WERI-Rb-1 (cell line): ENCODE results near the gene THBS2.
"Not testable (repeated sequence)": the region's sequence is repeated elsewhere in the genome, so short reads cannot be mapped to it uniquely, and the experiment has no call there.

Experiments used
- DNase-seq: peaks from one replicate; pipeline ENCODE4 v3.0.0-alpha.2; 2020
- H3K27ac ChIP-seq: fragments of 250-450 bp; sonication (Bioruptor Pico); 2 replicates; pipeline ENCODE4 v1.5.1; 2020; ENCODE audit warnings: mild to moderate bottlenecking, moderate library complexity
- H3K27me3 ChIP-seq: fragments of 250-450 bp; sonication (Bioruptor Pico); 2 replicates; pipeline ENCODE4 v1.5.1; 2021; ENCODE audit warnings: mild to moderate bottlenecking, low read depth, moderate library complexity; ENCODE audit not compliant: insufficient read depth, severe bottlenecking
- H3K36me3 ChIP-seq: fragments of 250-450 bp; sonication (Bioruptor Pico); 2 replicates; pipeline ENCODE4 v1.5.1; 2020; ENCODE audit warnings: mild to moderate bottlenecking, moderate library complexity
- H3K4me3 ChIP-seq: 2 replicates; pipeline ENCODE4 v1.5.1; 2011; ENCODE audit warnings: low read depth, mild to moderate bottlenecking, control low read depth, low read length
- H3K9me3 ChIP-seq: fragments of 250-450 bp; sonication (Bioruptor Pico); 2 replicates; pipeline ENCODE4 v1.5.1; 2021; ENCODE audit warnings: mild to moderate bottlenecking, moderate library complexity; ENCODE audit not compliant: severe bottlenecking
- CTCF ChIP-seq: IDR thresholded peaks from 2 replicates; pipeline ENCODE4 v1.5.1; 2011; ENCODE audit warnings: low read depth, mild to moderate bottlenecking, control low read depth, inconsistent platforms, low read length

The THBS2 gene

GRCh38 chr6:169185011-169185521 lies 68.6 kb downstream of the THBS2 start:
- TF ChIP-seq CTCF = no peak
- Histone ChIP-seq H3K36me3 (no peaks in the 10 kb centered on the region), H3K9me3 (no peaks in the 10 kb centered on the region), H3K4me3 (no peak overlapping the region), H3K27me3 (no peaks in the 10 kb centered on the region), H3K27ac (no peak overlapping the region)
- DNase-seq = no peak

- Histone ChIP-seq H3K36me3 (no peaks in the 10 kb centered on the region), H3K27me3 (no peaks in the 10 kb centered on the region), H3K27ac (no peak overlapping the region), H3K4me3 (no peak overlapping the region), H3K9me3 (no peaks in the 10 kb centered on the region)
- no peak for TF ChIP-seq CTCF
- no peak for DNase-seq
These were observed 69.2 kb downstream of the THBS2 start for GRCh38 chr6:169184419-169184818.

GRCh38 chr6:169183233-169183632 lies 70.4 kb downstream of the THBS2 start:
- no peaks in the 10 kb centered on the region for H3K27me3 ChIP-seq
- no peak overlapping the region for H3K27ac ChIP-seq
- no peaks in the 10 kb centered on the region for H3K36me3 ChIP-seq
- H3K4me3 ChIP-seq = no peak overlapping the region
- TF ChIP-seq CTCF = no peak
- H3K9me3 ChIP-seq = no peaks in the 10 kb centered on the region
- no peak for DNase-seq

GRCh38 chr6:169179831-169180230 lies 73.8 kb downstream of the THBS2 start:
- H3K9me3 ChIP-seq, H3K4me3 ChIP-seq, H3K27ac ChIP-seq, H3K27me3 ChIP-seq, DNase-seq, H3K36me3 ChIP-seq: not testable (repeated sequence)

- no peak for TF ChIP-seq CTCF
- no peaks in the 10 kb centered on the region for H3K36me3 ChIP-seq
- H3K4me3 ChIP-seq = no peak overlapping the region
- no peak overlapping the region for H3K27ac ChIP-seq
- DNase-seq = no peak
- no peaks in the 10 kb centered on the region for H3K27me3 ChIP-seq
- H3K9me3 ChIP-seq = no peaks in the 10 kb centered on the region
These were observed 76.0 kb downstream of the THBS2 start for GRCh38 chr6:169177516-169178166.

GRCh38 chr6:169176361-169176991 lies 77.2 kb downstream of the THBS2 start:
- no peak for DNase-seq
- H3K36me3 ChIP-seq = no peaks in the 10 kb centered on the region
- H3K9me3 ChIP-seq = no peaks in the 10 kb centered on the region
- TF ChIP-seq CTCF = no peak
- no peak overlapping the region for H3K4me3 ChIP-seq
- H3K27ac ChIP-seq = no peak overlapping the region
- no peaks in the 10 kb centered on the region for H3K27me3 ChIP-seq
